BLaER1 treated with 17β-estradiol and CSF1 and Interleukin-3, amounts not matched to agents 10 nM and 100 nM (cell line): ENCODE measurements around the gene LMLN.
"Not testable (repeated sequence)": the region's sequence is repeated elsewhere in the genome, so short reads cannot be mapped to it uniquely, and the experiment has no call there.

ENCODE experiments used
- H3K27ac ChIP-seq, 11 experiments: shearing (Covaris generic); formaldehyde crosslinking; 2 replicates each; pipeline ENCODE4 v1.8.1; 2022
- H3K27me3 ChIP-seq, 11 experiments: shearing (Covaris generic); formaldehyde crosslinking; 2 replicates each; pipeline ENCODE4 v1.8.1; 2022
- H3K36me3 ChIP-seq, 11 experiments: shearing (Covaris generic); formaldehyde crosslinking; 2 replicates each; pipeline ENCODE4 v1.8.1; 2022
- H3K4me1 ChIP-seq, 10 experiments: shearing (Covaris generic); formaldehyde crosslinking; 2 replicates each; pipeline ENCODE4 v1.8.1; 2022
- H3K4me2 ChIP-seq, 11 experiments: shearing (Covaris generic); formaldehyde crosslinking; 2 replicates each; pipeline ENCODE4 v1.8.1; 2022
- H3K4me3 ChIP-seq, 10 experiments: shearing (Covaris generic); formaldehyde crosslinking; 2 replicates each; pipeline ENCODE4 v1.8.1; 2022
- H3K9ac ChIP-seq, 11 experiments: shearing (Covaris generic); formaldehyde crosslinking; 2 replicates each; pipeline ENCODE4 v1.8.1; 2022
- H3K9me3 ChIP-seq, 11 experiments: shearing (Covaris generic); formaldehyde crosslinking; replicated peaks in 1 of 11; 2 replicates each; pipeline ENCODE4 v1.8.1; 2022
- H4K20me1 ChIP-seq, 11 experiments: shearing (Covaris generic); formaldehyde crosslinking; 2 replicates each; pipeline ENCODE4 v1.8.1; 2022
- Cebpa-rat ChIP-seq, 11 experiments: shearing (Covaris generic); IDR thresholded peaks; 2 replicates each; pipeline ENCODE4 v1.8.1; 2022

LMLN gene

GRCh38 chr3:198051836-198052235 is 91.8 kb downstream of the LMLN start:
- no peak overlapping the region for H3K4me3 ChIP-seq
- no peaks in the 10 kb centered on the region for H3K27me3 ChIP-seq
- H3K4me2 ChIP-seq, result no peak overlapping the region
- no peaks in the 10 kb centered on the region for H3K4me1 ChIP-seq
- H4K20me1 ChIP-seq, result no peaks in the 10 kb centered on the region
- H3K27ac ChIP-seq, result no peak overlapping the region
- H3K9ac ChIP-seq, result no peak overlapping the region
- peaks cover 0 to 10% (median 7%) of the 10 kb centered on the region in 11 experiments; a peak in 15 of 22 replicates for H3K9me3 ChIP-seq
- no peak for TF ChIP-seq Cebpa-rat (IDR thresholded peaks at IDR 0.05)
- peaks cover 0 to 4% (median 0%) of the 10 kb centered on the region in 11 experiments; a peak in 1 of 22 replicates for H3K36me3 ChIP-seq

- H3K9me3 ChIP-seq, result peaks cover 0 to 10% (median 7%) of the 10 kb centered on the region in 11 experiments; a peak in 15 of 22 replicates
- H3K36me3 ChIP-seq, result not testable (repeated sequence)
Observed at GRCh38 chr3:198053462-198053861, 93.4 kb downstream of the LMLN start.

GRCh38 chr3:198061119-198062067 is 101.4 kb downstream of the LMLN start:
- peaks cover 0 to 2% (median 0%) of the 10 kb centered on the region in 10 experiments; a peak in 1 of 20 replicates for H3K4me1 ChIP-seq
- H3K4me3 ChIP-seq, result no peak overlapping the region
- H3K36me3 ChIP-seq, result peaks cover 0 to 43% (median 10%) of the 10 kb centered on the region in 11 experiments; a peak in 11 of 22 replicates
- no peak overlapping the region for H3K4me2 ChIP-seq
- H3K9ac ChIP-seq, result no peak overlapping the region
- H4K20me1 ChIP-seq, result no peaks in the 10 kb centered on the region
- no peaks in the 10 kb centered on the region for H3K9me3 ChIP-seq
- no peak for TF ChIP-seq Cebpa-rat (IDR thresholded peaks at IDR 0.05)
- no peak overlapping the region for H3K27ac ChIP-seq
- no peaks in the 10 kb centered on the region for H3K27me3 ChIP-seq

More at GRCh38 chr3:198053462-198053861, 93.4 kb downstream of the LMLN start:
- H4K20me1 ChIP-seq, H3K4me3 ChIP-seq, H3K27ac ChIP-seq, H3K4me2 ChIP-seq, H3K4me1 ChIP-seq, H3K27me3 ChIP-seq, H3K9ac ChIP-seq: not testable (repeated sequence)

GRCh38 chr3:198062068-198062465 is 102.0 kb downstream of the LMLN start:
- no peak overlapping the region for H3K27ac ChIP-seq
- peaks cover 0 to 8% (median 2%) of the 10 kb centered on the region in 10 experiments; a peak in 8 of 20 replicates for H3K4me1 ChIP-seq
- H3K36me3 ChIP-seq, result peaks cover 0 to 43% (median 10%) of the 10 kb centered on the region in 11 experiments; a peak in 11 of 22 replicates
- no peaks in the 10 kb centered on the region for H3K27me3 ChIP-seq
- no peaks in the 10 kb centered on the region for H4K20me1 ChIP-seq
- no peak overlapping the region for H3K4me3 ChIP-seq
- no peak overlapping the region for H3K9ac ChIP-seq
- no peak for TF ChIP-seq Cebpa-rat (IDR thresholded peaks at IDR 0.05)
- no peaks in the 10 kb centered on the region for H3K9me3 ChIP-seq
- no peak overlapping the region for H3K4me2 ChIP-seq

GRCh38 chr3:198064420-198064819 is 104.4 kb downstream of the LMLN start:
- Histone ChIP-seq H3K4me2 (no peak overlapping the region), H4K20me1 (no peaks in the 10 kb centered on the region), H3K27me3 (no peaks in the 10 kb centered on the region), H3K36me3 (peaks cover 0 to 37% (median 10%) of the 10 kb centered on the region in 11 experiments; a peak in 11 of 22 replicates), H3K9me3 (no peaks in the 10 kb centered on the region), H3K27ac (no peak overlapping the region), H3K9ac (no peak overlapping the region), H3K4me1 (peaks cover 0 to 12% (median 6%) of the 10 kb centered on the region in 10 experiments; a peak in 8 of 20 replicates), H3K4me3 (no peak overlapping the region)
- no peak for TF ChIP-seq Cebpa-rat (IDR thresholded peaks at IDR 0.05)

GRCh38 chr3:198065897-198066296 is 105.9 kb downstream of the LMLN start:
- peak overlapping the region in 1 of 11 experiments; percentile 67; a peak in 1 of 22 replicates for H3K27ac ChIP-seq
- no peaks in the 10 kb centered on the region for H3K9me3 ChIP-seq
- peaks cover 0 to 12% (median 6%) of the 10 kb centered on the region in 10 experiments; a peak in 8 of 20 replicates for H3K4me1 ChIP-seq
- no peak overlapping the region for H3K4me3 ChIP-seq
- H3K9ac ChIP-seq, result no peak overlapping the region
- H3K36me3 ChIP-seq, result peaks cover 0 to 38% (median 12%) of the 10 kb centered on the region in 11 experiments; a peak in 12 of 22 replicates
- no peak for TF ChIP-seq Cebpa-rat (IDR thresholded peaks at IDR 0.05)
- no peak overlapping the region for H3K4me2 ChIP-seq
- H4K20me1 ChIP-seq, result no peaks in the 10 kb centered on the region
- no peaks in the 10 kb centered on the region for H3K27me3 ChIP-seq

GRCh38 chr3:198067416-198067815 is 107.4 kb downstream of the LMLN start:
- H3K9me3 ChIP-seq, result no peaks in the 10 kb centered on the region
- peak overlapping the region in 4 of 11 experiments; percentile 11 to 52 (median 40); a peak in 6 of 22 replicates for H3K4me2 ChIP-seq
- no peaks in the 10 kb centered on the region for H3K27me3 ChIP-seq
- peaks cover 0 to 25% (median 6%) of the 10 kb centered on the region in 10 experiments; a peak in 11 of 20 replicates for H3K4me1 ChIP-seq
- H3K36me3 ChIP-seq, result peaks cover 0 to 35% (median 9%) of the 10 kb centered on the region in 11 experiments; a peak in 12 of 22 replicates
- H3K9ac ChIP-seq, result no peak overlapping the region
- no peak for TF ChIP-seq Cebpa-rat (IDR thresholded peaks at IDR 0.05)
- no peaks in the 10 kb centered on the region for H4K20me1 ChIP-seq
- no peak overlapping the region for H3K4me3 ChIP-seq
- peak overlapping the region in 3 of 11 experiments; percentile 1 to 67 (median 51); a peak in 4 of 22 replicates for H3K27ac ChIP-seq

GRCh38 chr3:198070871-198071270 is 110.9 kb downstream of the LMLN start:
- no peak for TF ChIP-seq Cebpa-rat (IDR thresholded peaks at IDR 0.05)

More at GRCh38 chr3:198070871-198071270, 110.9 kb downstream of the LMLN start:
- Histone ChIP-seq H3K4me2 (no peak overlapping the region), H3K36me3 (peaks cover 0 to 40% (median 9%) of the 10 kb centered on the region in 11 experiments; a peak in 9 of 22 replicates), H3K4me1 (peaks cover 0 to 25% (median 6%) of the 10 kb centered on the region in 10 experiments; a peak in 11 of 20 replicates), H3K27me3 (no peaks in the 10 kb centered on the region), H3K27ac (no peak overlapping the region), H4K20me1 (no peaks in the 10 kb centered on the region), H3K9ac (no peak overlapping the region), H3K9me3 (no peaks in the 10 kb centered on the region), H3K4me3 (no peak overlapping the region)
